Hepatocyte (in vitro differentiated cells): Measurements from ENCODE around the gene EFCAB7. TPM values are rescaled to one million over a fixed set of nuclear protein-coding genes. Genes with fewer than 3 reads are reported as not detected.

ENCODE experiments used
- DNase-seq: peaks from one replicate; pipeline ENCODE4 v3.0.0-alpha.2; 2016; ENCODE audit warnings: low spot score
- H2AFZ ChIP-seq: fragments of 200-600 bp; sonication (generic); 2 replicates; pipeline ENCODE4 v1.6.0; 2016; ENCODE audit warnings: antibody characterized with exemption, mild to moderate bottlenecking
- H3K27ac ChIP-seq: fragments of 200-600 bp; sonication (generic); 2 replicates; pipeline ENCODE4 v1.5.1; 2016; ENCODE audit warnings: mild to moderate bottlenecking
- H3K27me3 ChIP-seq: fragments of 200-600 bp; sonication (generic); 2 replicates; pipeline ENCODE4 v1.6.1; 2016
- H3K36me3 ChIP-seq: fragments of 200-600 bp; sonication (generic); replicated peaks from 2 replicates; pipeline ENCODE4 v1.5.1; 2016; ENCODE audit warnings: low read depth; ENCODE audit not compliant: insufficient read depth
- H3K4me1 ChIP-seq: fragments of 200-600 bp; sonication (generic); 2 replicates; pipeline ENCODE4 v1.5.1; 2016; ENCODE audit warnings: mild to moderate bottlenecking, moderate library complexity; ENCODE audit not compliant: insufficient read depth
- H3K4me2 ChIP-seq: fragments of 200-600 bp; sonication (generic); 2 replicates; pipeline ENCODE4 v1.6.0; 2016
- H3K4me3 ChIP-seq: fragments of 200-600 bp; sonication (generic); 2 replicates; pipeline ENCODE4 v1.5.1; 2016; ENCODE audit warnings: mild to moderate bottlenecking
- H3K79me2 ChIP-seq: fragments of 200-600 bp; sonication (generic); 2 replicates; pipeline ENCODE4 v1.6.0; 2017; ENCODE audit warnings: mild to moderate bottlenecking
- H3K9me2 ChIP-seq: fragments of 200-600 bp; sonication (generic); replicated peaks from 2 replicates; pipeline ENCODE4 v1.6.0; 2017; ENCODE audit warnings: mild to moderate bottlenecking; ENCODE audit not compliant: insufficient read depth
- H3K9me3 ChIP-seq: fragments of 200-600 bp; sonication (generic); 2 replicates; pipeline ENCODE4 v1.5.1; 2016; ENCODE audit warnings: low read depth, mild to moderate bottlenecking
- H4K20me1 ChIP-seq: fragments of 200-600 bp; sonication (generic); 2 replicates; pipeline ENCODE4 v1.6.0; 2016; ENCODE audit warnings: mild to moderate bottlenecking; ENCODE audit not compliant: insufficient read depth, poor library complexity, severe bottlenecking
- EZH2 ChIP-seq: fragments of 200-600 bp; sonication (generic); IDR thresholded peaks from 2 replicates; pipeline ENCODE4 v1.6.1; 2016; ENCODE audit warnings: antibody characterized with exemption, mild to moderate bottlenecking, borderline replicate concordance
- EZH2phosphoT487 ChIP-seq: fragments of 200-600 bp; sonication (generic); IDR thresholded peaks from one replicate; pipeline ENCODE4 v1.6.1; 2018; ENCODE audit warnings: antibody characterized with exemption, mild to moderate bottlenecking, low read depth, moderate library complexity; ENCODE audit not compliant: unreplicated experiment, severe bottlenecking
- WGBS: methylation state at CpG from one replicate; pipeline ENCODE4 v1.1.6; 2016; ENCODE audit warnings: low lambda C conversion rate; ENCODE audit errors: missing lambda C conversion rate; 5-methylcytosine and 5-hydroxymethylcytosine counted together
- polyA plus RNA-seq: library from polyadenylated mRNA; unstranded; fragments of >200 nt; fragmentation: Nextera tagmentation; extraction: Ambion mirVana; gene quantifications from 2 replicates; pipeline ENCODE4 v1.2.1, GENCODE V29; 2016
- total RNA-seq: library from RNA; depleted of rRNA; stranded (reverse); fragments of >200 nt; gene quantifications from 2 replicates; pipeline ENCODE4 v1.2.3, GENCODE V29; 2014
- TF ChIP-seq, protein P1 (sequence below): fragments of 200-600 bp; sonication (generic); IDR thresholded peaks from 2 replicates; pipeline ENCODE4 v1.5.1; 2016; ENCODE audit warnings: antibody characterized with exemption, mild to moderate bottlenecking; ENCODE audit not compliant: poor library complexity

Gene EFCAB7
- total and polyA plus RNA-seq, 2 experiments from 2014 or later: 4.3 to 7.9 TPM

DNA sequence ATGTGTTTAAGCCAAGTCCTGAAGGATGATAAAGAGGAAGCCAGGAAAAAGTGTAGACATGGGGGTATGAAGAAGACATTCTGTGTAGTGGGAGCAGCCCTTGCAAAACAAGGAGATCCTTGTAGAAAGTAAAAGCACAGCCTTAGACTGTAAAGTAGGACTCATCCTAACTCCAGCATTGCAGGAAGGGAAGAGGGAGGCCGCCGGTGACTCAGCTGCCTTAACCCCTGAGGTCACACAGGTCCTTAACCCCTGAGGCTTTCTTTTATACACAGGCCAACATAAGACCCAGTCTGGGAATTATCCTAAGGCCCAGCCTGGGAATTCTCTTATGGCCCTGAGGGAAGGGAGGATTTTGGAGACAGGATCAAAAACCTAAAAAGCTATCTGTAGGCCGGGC is 87.9 kb downstream of the EFCAB7 start:
- TF ChIP-seq, protein P1, sequence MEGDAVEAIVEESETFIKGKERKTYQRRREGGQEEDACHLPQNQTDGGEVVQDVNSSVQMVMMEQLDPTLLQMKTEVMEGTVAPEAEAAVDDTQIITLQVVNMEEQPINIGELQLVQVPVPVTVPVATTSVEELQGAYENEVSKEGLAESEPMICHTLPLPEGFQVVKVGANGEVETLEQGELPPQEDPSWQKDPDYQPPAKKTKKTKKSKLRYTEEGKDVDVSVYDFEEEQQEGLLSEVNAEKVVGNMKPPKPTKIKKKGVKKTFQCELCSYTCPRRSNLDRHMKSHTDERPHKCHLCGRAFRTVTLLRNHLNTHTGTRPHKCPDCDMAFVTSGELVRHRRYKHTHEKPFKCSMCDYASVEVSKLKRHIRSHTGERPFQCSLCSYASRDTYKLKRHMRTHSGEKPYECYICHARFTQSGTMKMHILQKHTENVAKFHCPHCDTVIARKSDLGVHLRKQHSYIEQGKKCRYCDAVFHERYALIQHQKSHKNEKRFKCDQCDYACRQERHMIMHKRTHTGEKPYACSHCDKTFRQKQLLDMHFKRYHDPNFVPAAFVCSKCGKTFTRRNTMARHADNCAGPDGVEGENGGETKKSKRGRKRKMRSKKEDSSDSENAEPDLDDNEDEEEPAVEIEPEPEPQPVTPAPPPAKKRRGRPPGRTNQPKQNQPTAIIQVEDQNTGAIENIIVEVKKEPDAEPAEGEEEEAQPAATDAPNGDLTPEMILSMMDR: no peak
- TF ChIP-seq EZH2 (no peak), EZH2phosphoT487 (no peak)
- no peaks in the 10 kb centered on the region for H4K20me1 ChIP-seq
- H3K79me2 ChIP-seq: peaks cover 15% of the 10 kb centered on the region
- no peaks in the 10 kb centered on the region for H3K27me3 ChIP-seq
- no peaks in the 10 kb centered on the region for H3K36me3 ChIP-seq
- H3K9me2 ChIP-seq: no peaks in the 10 kb centered on the region
- H2AFZ ChIP-seq: no peak overlapping the region
- DNase-seq: no peak
- H3K4me2 ChIP-seq: no peak overlapping the region
- H3K4me1 ChIP-seq: peaks cover 8% of the 10 kb centered on the region
- 54% methylated on average over 3 of the region's 3 CpGs for whole genome bisulfite sequencing
- H3K9me3 ChIP-seq: no peaks in the 10 kb centered on the region
- no peak overlapping the region for H3K27ac ChIP-seq
- no peak overlapping the region for H3K4me3 ChIP-seq

- H3K9me2 ChIP-seq: no peaks in the 10 kb centered on the region
- no peaks in the 10 kb centered on the region for H3K27me3 ChIP-seq
- peak; percentile 15 for DNase-seq
- no peak overlapping the region for H3K4me3 ChIP-seq
- H3K4me1 ChIP-seq: peaks cover 8% of the 10 kb centered on the region
- H4K20me1 ChIP-seq: no peaks in the 10 kb centered on the region
- no peaks in the 10 kb centered on the region for H3K36me3 ChIP-seq
- H3K9me3 ChIP-seq: no peaks in the 10 kb centered on the region
- no peak overlapping the region for H3K4me2 ChIP-seq
- H3K27ac ChIP-seq: peak overlapping the region; percentile 34
- peaks cover 20% of the 10 kb centered on the region for H3K79me2 ChIP-seq
- no peak overlapping the region for H2AFZ ChIP-seq
- WGBS: 71% methylated on average over 4 of the region's 4 CpGs
- TF ChIP-seq EZH2phosphoT487 (no peak), EZH2 (no peak)
- TF ChIP-seq, protein P1: no peak
Measured at GRCh38 chr1:63612564-63612963, 89.2 kb downstream of the EFCAB7 start.

DNA sequence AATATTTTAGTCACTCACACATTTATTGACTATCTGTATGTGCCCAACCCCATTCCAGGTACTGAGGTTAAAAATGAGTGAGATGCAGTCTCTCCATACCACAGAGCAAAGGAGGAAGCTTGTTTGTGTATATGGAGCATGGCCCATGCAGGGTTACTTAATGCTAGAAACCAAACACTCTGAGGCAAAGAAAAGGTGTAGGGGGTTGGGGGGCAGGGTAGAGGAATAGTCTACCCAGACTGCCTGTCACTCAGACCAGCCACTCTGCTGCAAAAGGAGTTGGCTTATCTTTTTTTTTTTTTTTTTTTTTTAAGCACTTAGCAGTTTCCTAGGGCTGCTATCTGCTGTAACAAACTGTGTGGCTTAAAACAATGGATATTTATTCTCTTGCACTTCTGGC is 89.6 kb downstream of the EFCAB7 start:
- H4K20me1 ChIP-seq: no peaks in the 10 kb centered on the region
- no peaks in the 10 kb centered on the region for H3K9me3 ChIP-seq
- no peak overlapping the region for H3K4me2 ChIP-seq
- H3K27ac ChIP-seq: peak overlapping the region; percentile 34
- TF ChIP-seq EZH2phosphoT487: no peak
- TF ChIP-seq, protein P1: no peak
- TF ChIP-seq EZH2: no peak
- peaks cover 8% of the 10 kb centered on the region for H3K4me1 ChIP-seq
- H3K79me2 ChIP-seq: peaks cover 16% of the 10 kb centered on the region
- H3K36me3 ChIP-seq: no peaks in the 10 kb centered on the region
- H3K27me3 ChIP-seq: no peaks in the 10 kb centered on the region
- no peak overlapping the region for H3K4me3 ChIP-seq
- no peaks in the 10 kb centered on the region for H3K9me2 ChIP-seq
- DNase-seq: no peak
- H2AFZ ChIP-seq: no peak overlapping the region

- no peak for TF ChIP-seq EZH2
- TF ChIP-seq, protein P1: peak; percentile 73
- 40% methylated on average over 6 of the region's 6 CpGs for WGBS
- H3K4me3 ChIP-seq: no peak overlapping the region
Measured at GRCh38 chr1:63615768-63616420, 92.6 kb downstream of the EFCAB7 start.

More at GRCh38 chr1:63615768-63616420, 92.6 kb downstream of the EFCAB7 start:
- Histone ChIP-seq H3K27ac (no peak overlapping the region), H3K9me2 (no peaks in the 10 kb centered on the region), H3K79me2 (peaks cover 17% of the 10 kb centered on the region), H4K20me1 (no peaks in the 10 kb centered on the region), H3K36me3 (no peaks in the 10 kb centered on the region), H3K9me3 (no peaks in the 10 kb centered on the region), H2AFZ (no peak overlapping the region), H3K4me2 (no peak overlapping the region), H3K4me1 (peaks cover 6% of the 10 kb centered on the region), H3K27me3 (no peaks in the 10 kb centered on the region)
- DNase-seq: peak; percentile 82
